Prostate gland (tissue), 2 donors: ENCODE measurements around the gene CCN2. TPM values are rescaled to one million over a fixed set of nuclear protein-coding genes. Genes with fewer than 3 reads are reported as not detected.
A peak's percentile ranks its signal among the peaks of the same experiment; 100 is the strongest.
"Not testable (repeated sequence)": the region's sequence is repeated elsewhere in the genome, so short reads cannot be mapped to it uniquely, and the experiment has no call there.

ENCODE experiments used
- DNase-seq: peaks from one replicate; pipeline ENCODE4 v3.0.0-alpha.2; 2019; ENCODE audit warnings: low spot score
- H3K27ac ChIP-seq, 2 donors: fragments of 200-600 bp; sonication (generic); 2 replicates each; pipeline ENCODE4 v1.5.1; 2017 to 2019
- H3K27me3 ChIP-seq: fragments of 200-600 bp; sonication (generic); replicated peaks from 2 replicates; pipeline ENCODE4 v1.5.1; 2019; ENCODE audit not compliant: insufficient read depth
- H3K36me3 ChIP-seq, 2 donors: fragments of 200-600 bp; sonication (generic); 1 replicate in 1 of 2; 2 replicates in 1 of 2; pipeline versions ENCODE4 v1.5.1 to v1.8.1; 2017 to 2019
- H3K4me1 ChIP-seq: fragments of 200-600 bp; sonication (generic); replicated peaks from 2 replicates; pipeline ENCODE4 v1.5.1; 2019
- H3K4me3 ChIP-seq, 2 donors: fragments of 200-600 bp; sonication (generic); 2 replicates each; pipeline ENCODE4 v1.5.1; 2017 to 2019
- H3K9me3 ChIP-seq: fragments of 200-600 bp; sonication (generic); 2 replicates; pipeline ENCODE4 v1.5.1; 2017
- CTCF ChIP-seq, 4 experiments: fragments of 200-600 bp in 2 of 4; fragments of 450-650 bp in 2 of 4; sonication (generic) in 2 of 4; IDR thresholded peaks; 1 replicate in 3 of 4; 2 replicates in 1 of 4; pipeline ENCODE4 v1.5.1; 2016 to 2019; ENCODE audit warnings: antibody characterized with exemption in 4 of 4, mild to moderate bottlenecking in 2 of 4, moderate library complexity in 2 of 4
- POLR2A ChIP-seq: fragments of 450-650 bp; IDR thresholded peaks from one replicate; pipeline ENCODE4 v1.6.1; 2016; ENCODE audit warnings: antibody characterized with exemption, mild to moderate bottlenecking
- POLR2AphosphoS5 ChIP-seq: sonication (generic); formaldehyde crosslinking; IDR thresholded peaks from one replicate; pipeline ENCODE4 v1.6.1; 2017; ENCODE audit warnings: antibody characterized with exemption
- WGBS: methylation state at CpG from one replicate; pipeline ENCODE4 v1.1.5; 2018; 5-methylcytosine and 5-hydroxymethylcytosine counted together
- intact Hi-C: fragments of 100-400 bp; cut with DNase I; formaldehyde crosslinking; loops from one replicate; pipeline ENCODE4 v1.14.2; 2022
- total RNA-seq, 2 donors: library from RNA; depleted of rRNA; stranded (reverse); fragments of >200 nt; gene quantifications; one replicate each; pipeline ENCODE4 v1.1.0, GENCODE V29; 2016

CCN2 gene
- total RNA-seq, 2 donors from 2014 or later: 73.1 to 120 TPM

GRCh38 chr6:131911951-131912350, 39.2 kb downstream of the CCN2 start:
- Histone ChIP-seq H3K27ac (no peak overlapping the region), H3K9me3 (no peaks in the 10 kb centered on the region), H3K27me3 (no peaks in the 10 kb centered on the region), H3K4me3 (no peak overlapping the region), H3K36me3 (no peaks in the 10 kb centered on the region), H3K4me1 (no peaks in the 10 kb centered on the region)
- intact Hi-C loops: loop anchor here (2.0 to 10.0 kb wide), 3 partner anchors 127 to 573 kb away; no protein-coding TSS in a partner anchor
- TF ChIP-seq CTCF (IDR thresholded peaks at IDR 0.05): no peak
- TF ChIP-seq POLR2AphosphoS5: no peak
- TF ChIP-seq POLR2A: no peak
- no peak for DNase-seq
- 42% methylated on average over 3 of the region's 3 CpGs for WGBS

- WGBS: 35% methylated on average over 4 of the region's 4 CpGs
- DNase-seq: no peak
- Histone ChIP-seq H3K27ac (no peak overlapping the region), H3K4me1 (no peaks in the 10 kb centered on the region), H3K27me3 (no peaks in the 10 kb centered on the region), H3K4me3 (no peak overlapping the region), H3K36me3 (no peaks in the 10 kb centered on the region), H3K9me3 (no peaks in the 10 kb centered on the region)
- TF ChIP-seq POLR2AphosphoS5: no peak
- TF ChIP-seq POLR2A: no peak
- no peak for TF ChIP-seq CTCF (IDR thresholded peaks at IDR 0.05)
- intact Hi-C loops: loop anchor here (2.0 to 10.0 kb wide), 3 partner anchors 126 to 574 kb away; no protein-coding TSS in a partner anchor
Observed at GRCh38 chr6:131910956-131911355, 40.2 kb downstream of the CCN2 start.

GRCh38 chr6:131910219-131910589, 41.0 kb downstream of the CCN2 start:
- no peaks in the 10 kb centered on the region for H3K36me3 ChIP-seq
- H3K27me3 ChIP-seq: no peaks in the 10 kb centered on the region
- TF ChIP-seq POLR2AphosphoS5 (no peak), CTCF (IDR thresholded peaks at IDR 0.05) (no peak), POLR2A (no peak)
- intact Hi-C loops: loop anchor here (2.0 to 10.0 kb wide), 3 partner anchors 125 to 575 kb away; no protein-coding TSS in a partner anchor
- no peaks in the 10 kb centered on the region for H3K4me1 ChIP-seq
- 81% methylated on average over 1 of the region's 1 CpG for WGBS
- H3K9me3 ChIP-seq: no peaks in the 10 kb centered on the region
- H3K27ac ChIP-seq: no peak overlapping the region
- H3K4me3 ChIP-seq: no peak overlapping the region
- no peak for DNase-seq

- no peaks in the 10 kb centered on the region for H3K36me3 ChIP-seq
- H3K27ac ChIP-seq: no peak overlapping the region
- peak; percentile 73 for DNase-seq
- TF ChIP-seq POLR2AphosphoS5 (no peak), CTCF (IDR thresholded peaks at IDR 0.05) (peak; percentile 49 to 83 (median 80))
- H3K27me3 ChIP-seq: no peaks in the 10 kb centered on the region
- intact Hi-C loops: loop anchor here (2.0 to 10.0 kb wide), 3 partner anchors 125 to 575 kb away; no protein-coding TSS in a partner anchor
- H3K9me3 ChIP-seq: no peaks in the 10 kb centered on the region
- H3K4me1 ChIP-seq: no peaks in the 10 kb centered on the region
- 62% methylated on average over 4 of the region's 4 CpGs for WGBS
- H3K4me3 ChIP-seq: no peak overlapping the region
Observed at GRCh38 chr6:131909408-131910218, 41.6 kb downstream of the CCN2 start.

- H3K4me3 ChIP-seq, H3K4me1 ChIP-seq, DNase-seq, H3K27ac ChIP-seq, H3K36me3 ChIP-seq, intact Hi-C loops, H3K27me3 ChIP-seq, H3K9me3 ChIP-seq: not testable (repeated sequence)
- 70% methylated on average over 3 of the region's 3 CpGs for WGBS
Observed at GRCh38 chr6:131908787-131909186, 42.4 kb downstream of the CCN2 start.

GRCh38 chr6:131903734-131904133, 47.4 kb downstream of the CCN2 start:
- H3K27ac ChIP-seq, H3K9me3 ChIP-seq, H3K4me3 ChIP-seq, intact Hi-C loops, DNase-seq, H3K36me3 ChIP-seq, H3K4me1 ChIP-seq, H3K27me3 ChIP-seq: not testable (repeated sequence)
- WGBS: 89% methylated on average over 7 of the region's 12 CpGs

- intact Hi-C loops, H3K27ac ChIP-seq, H3K4me3 ChIP-seq, DNase-seq, H3K36me3 ChIP-seq, H3K4me1 ChIP-seq, H3K27me3 ChIP-seq, H3K9me3 ChIP-seq: not testable (repeated sequence)
- 93% methylated on average over 5 of the region's 5 CpGs for WGBS
Observed at GRCh38 chr6:131901326-131901873, 49.8 kb downstream of the CCN2 start.
